Transverse colon (tissue), 3 donors: Measurements from ENCODE around the gene CNPY4.

ENCODE experiments used
- EP300 ChIP-seq: sonication (generic); formaldehyde crosslinking; IDR thresholded peaks from one replicate; pipeline ENCODE4 v1.6.1; 2017; ENCODE audit warnings: antibody characterized with exemption, low read depth
- POLR2AphosphoS5 ChIP-seq, 3 donors: sonication (generic); formaldehyde crosslinking; IDR thresholded peaks; one replicate each; pipeline ENCODE4 v1.6.1; 2016; ENCODE audit warnings: antibody characterized with exemption in 3 of 3

DNA sequence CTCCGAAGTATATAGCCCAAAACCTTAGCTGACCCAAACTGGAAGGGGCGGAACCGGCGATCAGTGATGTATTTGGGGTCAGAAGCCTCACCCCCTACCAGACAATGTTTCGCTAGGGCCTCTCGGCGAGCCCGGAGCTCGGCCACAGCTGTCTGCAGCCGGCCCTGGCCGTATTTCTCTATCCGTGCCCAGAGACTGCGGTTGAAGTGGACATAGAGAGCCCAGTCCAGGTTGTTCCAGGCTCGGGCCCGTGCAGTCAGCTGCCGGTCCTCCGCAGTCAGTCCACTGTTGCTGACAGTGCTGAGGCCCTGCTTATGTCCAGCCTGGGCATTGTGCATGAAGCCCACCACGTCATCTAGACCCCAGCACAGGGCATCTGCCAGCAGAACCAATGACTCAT lies 40.6 kb downstream of the CNPY4 start:
- TF ChIP-seq EP300 (no peak), POLR2AphosphoS5 (IDR thresholded peaks at IDR 0.05) (no peak)
